H1 (cell line): Measurements from ENCODE around the gene PIGL. TPM values are rescaled to one million over a fixed set of nuclear protein-coding genes. Genes with fewer than 3 reads are reported as not detected.

Experiments used
- CTCF ChIA-PET: fragments of 300-600 bp; sonication (Branson Sonifier 250); formaldehyde crosslinking; loops from one replicate; lab custom pipeline; 2021; ENCODE audit not compliant: partially characterized antibody; lab: Charles Lee
- POLR2A ChIA-PET: fragments of 300-600 bp; sonication (Branson Sonifier 250); formaldehyde crosslinking; loops from one replicate; lab custom pipeline; 2021; ENCODE audit warnings: inconsistent platforms; ENCODE audit not compliant: partially characterized antibody; lab: Charles Lee
- DNase-seq, 2 experiments: peaks; one replicate each; pipeline versions ENCODE4 v3.0.0 to v3.0.0-alpha.2; 2010 to 2022; ENCODE audit warnings: low spot score in 2 of 2, low read depth in 1 of 2, mixed read lengths in 1 of 2
- FAIRE-seq: peaks from 2 replicates; lab custom pipeline; 2011; peaks lifted over from hg19 to GRCh38; lab: Jason Lieb, UNC
- H2AFZ ChIP-seq: 2 replicates; pipeline ENCODE4 v1.8.1; 2012; ENCODE audit warnings: low read length, inconsistent platforms
- H2AK5ac ChIP-seq: 2 replicates; pipeline ENCODE4 v1.6.1; 2013; ENCODE audit warnings: low read depth, low read length
- H2BK120ac ChIP-seq: replicated peaks from 2 replicates; pipeline ENCODE3; 2013; ENCODE audit warnings: low read depth, low read length, inconsistent platforms
- H2BK12ac ChIP-seq: 2 replicates; pipeline ENCODE4 v1.6.1; 2013; ENCODE audit warnings: low read depth, low read length
- H2BK15ac ChIP-seq: 2 replicates; pipeline ENCODE4 v1.6.1; 2013; ENCODE audit warnings: low read length
- H2BK20ac ChIP-seq: 2 replicates; pipeline ENCODE4 v1.6.1; 2013; ENCODE audit warnings: low read length
- H2BK5ac ChIP-seq: 2 replicates; pipeline ENCODE4 v1.6.1; 2013; ENCODE audit warnings: low read depth, low read length
- H3K14ac ChIP-seq: 2 replicates; pipeline ENCODE4 v1.6.1; 2013; ENCODE audit warnings: inconsistent platforms; ENCODE audit not compliant: insufficient read length
- H3K18ac ChIP-seq: 2 replicates; pipeline ENCODE4 v1.6.1; 2013; ENCODE audit warnings: low read length; ENCODE audit errors: extremely low read depth
- H3K23ac ChIP-seq: 2 replicates; pipeline ENCODE4 v1.6.1; 2013; ENCODE audit warnings: inconsistent platforms; ENCODE audit not compliant: insufficient read length
- H3K23me2 ChIP-seq: 2 replicates; pipeline ENCODE4 v1.6.1; 2013; ENCODE audit warnings: low read depth, low read length
- H3K27ac ChIP-seq: 2 replicates; pipeline ENCODE4 v1.6.1; 2011; ENCODE audit warnings: low read depth, low read length, inconsistent platforms
- H3K27me3 ChIP-seq, 4 experiments: replicated peaks in 1 of 4; 1 replicate in 1 of 4; 2 replicates in 3 of 4; pipeline versions ENCODE4 v1.6.1 to v1.8.1; 2011 to 2013; ENCODE audit warnings: low read length in 3 of 4, mild to moderate bottlenecking in 3 of 4, inconsistent platforms in 2 of 4, mixed read lengths in 2 of 4, moderate library complexity in 1 of 4; ENCODE audit not compliant: control insufficient read depth in 3 of 4, insufficient read depth in 3 of 4; ENCODE audit errors: extremely low read depth in 1 of 4
- H3K36me3 ChIP-seq, 4 experiments: 2 replicates each; pipeline versions ENCODE4 v1.6.1 to v1.8.1; 2011 to 2013; ENCODE audit warnings: mild to moderate bottlenecking in 4 of 4, low read length in 3 of 4, moderate library complexity in 2 of 4, control low read depth in 1 of 4, inconsistent platforms in 1 of 4; ENCODE audit not compliant: insufficient read depth in 4 of 4, control insufficient read depth in 2 of 4
- H3K4ac ChIP-seq: replicated peaks from 2 replicates; pipeline ENCODE3; 2013; ENCODE audit warnings: low read length, low read depth, mixed read lengths, inconsistent platforms; ENCODE audit not compliant: insufficient read length
- H3K4me1 ChIP-seq, 4 experiments: replicated peaks in 1 of 4; 1 replicate in 1 of 4; 2 replicates in 3 of 4; pipeline versions ENCODE4 v1.6.1 to v1.8.1; 2011 to 2013; ENCODE audit warnings: low read length in 3 of 4, inconsistent platforms in 2 of 4, mixed read lengths in 1 of 4; ENCODE audit not compliant: insufficient read depth in 4 of 4, control insufficient read depth in 3 of 4
- H3K4me2 ChIP-seq, 2 experiments: 2 replicates each; pipeline versions ENCODE4 v1.6.1 to v1.8.1; 2011 to 2013; ENCODE audit warnings: low read depth in 2 of 2, low read length in 2 of 2, control low read depth in 1 of 2, inconsistent platforms in 1 of 2, mild to moderate bottlenecking in 1 of 2; ENCODE audit not compliant: insufficient read depth in 1 of 2
- H3K4me3 ChIP-seq, 4 experiments: fragments of 200-600, 300-600 bp in 1 of 4; sonication (generic), shearing (Covaris generic), sonication (Bioruptor Twin) in 1 of 4; 2 replicates each; pipeline versions ENCODE4 v1.5.1 to v1.8.1; 2011 to 2016; ENCODE audit warnings: low read length in 4 of 4, low read depth in 3 of 4, control low read depth in 2 of 4, inconsistent platforms in 2 of 4, mild to moderate bottlenecking in 2 of 4, mixed read lengths in 1 of 4, moderate library complexity in 1 of 4; ENCODE audit not compliant: insufficient read depth in 2 of 4; ENCODE audit errors: extremely low read depth in 1 of 4
- H3K56ac ChIP-seq: replicated peaks from 2 replicates; pipeline ENCODE3; 2013; ENCODE audit warnings: low read depth, mild to moderate bottlenecking, mixed read lengths, low read length, inconsistent platforms; ENCODE audit not compliant: insufficient read length
- H3K79me1 ChIP-seq: 2 replicates; pipeline ENCODE4 v1.6.1; 2013; ENCODE audit warnings: low read depth, low read length, control low read depth
- H3K79me2 ChIP-seq, 2 experiments: 2 replicates each; pipeline versions ENCODE4 v1.6.1 to v1.8.1; 2012 to 2013; ENCODE audit warnings: low read length in 2 of 2, mild to moderate bottlenecking in 2 of 2, inconsistent platforms in 1 of 2; ENCODE audit not compliant: insufficient read depth in 2 of 2, control insufficient read depth in 1 of 2
- H3K9ac ChIP-seq, 4 experiments: replicated peaks in 1 of 4; 1 replicate in 1 of 4; 2 replicates in 3 of 4; pipeline versions ENCODE4 v1.6.1 to v1.8.1; 2011 to 2013; ENCODE audit warnings: low read depth in 3 of 4, low read length in 3 of 4, control low read depth in 2 of 4, mild to moderate bottlenecking in 2 of 4, moderate library complexity in 2 of 4, inconsistent platforms in 1 of 4; ENCODE audit errors: extremely low read depth in 1 of 4
- H3K9me3 ChIP-seq, 2 experiments: 2 replicates each; pipeline versions ENCODE4 v1.6.1 to v1.8.1; 2012 to 2013; ENCODE audit warnings: mild to moderate bottlenecking in 2 of 2, moderate library complexity in 2 of 2, control low read depth in 1 of 2, inconsistent platforms in 1 of 2, low read depth in 1 of 2, low read length in 1 of 2, mixed read lengths in 1 of 2; ENCODE audit not compliant: insufficient read depth in 2 of 2
- H4K20me1 ChIP-seq, 2 experiments: replicated peaks in 1 of 2; 2 replicates each; pipeline versions ENCODE3 to v1.8.1; 2011 to 2013; ENCODE audit warnings: inconsistent platforms in 2 of 2, low read length in 2 of 2, mild to moderate bottlenecking in 1 of 2; ENCODE audit not compliant: insufficient read depth in 2 of 2, control insufficient read depth in 1 of 2
- H4K5ac ChIP-seq: 2 replicates; pipeline ENCODE4 v1.6.1; 2013; ENCODE audit warnings: low read length, low read depth, mixed read lengths, inconsistent platforms; ENCODE audit not compliant: insufficient read length
- H4K8ac ChIP-seq: 2 replicates; pipeline ENCODE4 v1.8.0; 2013; ENCODE audit warnings: mild to moderate bottlenecking, moderate library complexity, low read length, inconsistent platforms; ENCODE audit not compliant: insufficient read depth; ENCODE audit errors: extremely low read depth
- H4K91ac ChIP-seq: replicated peaks from 2 replicates; pipeline ENCODE3; 2013; ENCODE audit warnings: low read length, mixed read lengths, inconsistent platforms; ENCODE audit not compliant: insufficient read length
- EP300 ChIP-seq, 2 experiments: IDR thresholded peaks; 1 replicate in 1 of 2; 2 replicates in 1 of 2; pipeline ENCODE4 v1.6.1; 2011 to 2012; ENCODE audit warnings: low read depth in 2 of 2, low read length in 2 of 2, mild to moderate bottlenecking in 2 of 2, borderline replicate concordance in 1 of 2, inconsistent platforms in 1 of 2, moderate library complexity in 1 of 2
- HDAC6 ChIP-seq: IDR thresholded peaks from one replicate; pipeline ENCODE4 v1.7.1; 2012; ENCODE audit warnings: low read depth, mild to moderate bottlenecking, inconsistent platforms, low read length, moderate library complexity
- MAFK ChIP-seq: IDR thresholded peaks from 2 replicates; pipeline ENCODE4 v1.6.1; 2012; ENCODE audit warnings: low read depth, mild to moderate bottlenecking, improper control_type of control experiment, low read length
- NANOG ChIP-seq: IDR thresholded peaks from 2 replicates; pipeline ENCODE4 v1.6.1; 2011; ENCODE audit warnings: low read length, low read depth, mild to moderate bottlenecking, inconsistent platforms; ENCODE audit not compliant: insufficient read depth, poor library complexity, severe bottlenecking
- SP2 ChIP-seq: IDR thresholded peaks from 2 replicates; pipeline ENCODE4 v1.6.1; 2012; ENCODE audit warnings: mild to moderate bottlenecking, low read length, inconsistent platforms
- SP4 ChIP-seq: IDR thresholded peaks from 2 replicates; pipeline ENCODE4 v1.6.1; 2012; ENCODE audit warnings: low read length, inconsistent platforms
- SRF ChIP-seq: IDR thresholded peaks from 2 replicates; pipeline ENCODE4 v1.6.1; 2011; ENCODE audit warnings: mild to moderate bottlenecking, low read depth, low read length, moderate library complexity
- WGBS, 2 experiments: shearing (Covaris generic) in 1 of 2; methylation state at CpG; one replicate each; pipeline versions ENCODE4 v1.1.6 to v1.1.7; 2013 to 2015; ENCODE audit warnings: low lambda C conversion rate in 2 of 2, mixed read lengths in 2 of 2, inconsistent platforms in 1 of 2, low coverage in 1 of 2, missing lambda C conversion rate in 1 of 2; ENCODE audit not compliant: insufficient replicate concordance in 2 of 2, insufficient coverage in 1 of 2, insufficient read length in 1 of 2; ENCODE audit errors: extremely low coverage in 1 of 2, missing lambda C conversion rate in 1 of 2; 5-methylcytosine and 5-hydroxymethylcytosine counted together
- polyA plus RNA-seq, 7 experiments: library from polyadenylated mRNA; depleted of rRNA in 3 of 7; stranded (reverse) in 5 of 7; unstranded in 2 of 7; fragments of >200 nt in 5 of 7; fragments of 200-250 nt in 2 of 7; gene quantifications; 1 replicate in 5 of 7; 2 replicates in 1 of 7; 4 replicates in 1 of 7; pipeline versions ENCODE4 v1.2.1 to v1.2.3, GENCODE V29; 2011 to 2013; ENCODE audit warnings: missing spikeins in 2 of 7, mixed read lengths in 2 of 7
- total RNA-seq: library from RNA; stranded (reverse); fragmentation: NEBNext Ultra II Directional; extraction: Animal tissue kit (Norgen Biotek cat#: 25700); gene quantifications from 2 replicates; pipeline ENCODE4 v1.2.1, GENCODE V29; 2021
- TF ChIP-seq, protein P1 (sequence below): IDR thresholded peaks from 2 replicates; pipeline ENCODE4 v1.6.1; 2011; ENCODE audit warnings: low read length, improper control_type of control experiment
- TF ChIP-seq, protein P2 (sequence below): IDR thresholded peaks from 2 replicates; pipeline ENCODE4 v1.6.1; 2012; ENCODE audit warnings: low read length, inconsistent platforms
- TF ChIP-seq, protein P3 (sequence below): IDR thresholded peaks from 2 replicates; pipeline ENCODE4 v1.6.1; 2011; ENCODE audit warnings: low read depth, mild to moderate bottlenecking, low read length; ENCODE audit not compliant: insufficient read depth

Gene PIGL
- total and polyA plus RNA-seq, 2 of the 8 experiments (the other 6 are each of a cell fraction or from before 2014, with no cell fraction given) = 28.4 to 30.8 TPM

DNA sequence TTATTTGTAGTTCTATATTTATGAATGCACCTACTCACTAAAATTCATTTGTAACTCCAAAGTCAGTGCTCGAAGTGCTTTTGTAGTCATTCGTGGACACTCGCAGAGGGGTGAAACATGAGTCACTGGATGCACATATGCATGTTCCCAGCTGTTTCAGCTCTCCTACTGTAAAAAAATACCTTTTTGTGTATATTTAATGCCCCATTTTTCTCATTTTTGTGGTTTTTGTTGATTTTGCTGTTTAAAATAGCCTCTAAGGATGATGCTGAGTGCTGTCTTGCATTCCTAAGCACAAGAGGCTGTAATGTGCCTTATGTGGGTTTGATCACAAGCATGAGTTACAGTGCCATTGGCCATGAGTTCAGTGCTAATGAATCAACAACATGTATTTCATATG, 105.6 kb downstream of the PIGL start:
- no peak overlapping the region for H3K14ac ChIP-seq
- H3K79me2 ChIP-seq = no peaks in the 10 kb centered on the region
- H2AK5ac ChIP-seq = no peak overlapping the region
- H4K91ac ChIP-seq = no peak overlapping the region
- no peak overlapping the region for H4K5ac ChIP-seq
- H3K27ac ChIP-seq = no peak overlapping the region
- no peak overlapping the region for H3K4ac ChIP-seq
- no peaks in the 10 kb centered on the region for H3K79me1 ChIP-seq
- H3K27me3 ChIP-seq = no peaks in the 10 kb centered on the region
- H3K36me3 ChIP-seq = peaks cover 0 to 9% (median 1%) of the 10 kb centered on the region in 4 experiments; a peak in 5 of 8 replicates
- WGBS, 2 experiments = 96% methylated on average over 3 of the region's 3 CpGs; no CpG with 5 or more reads in 1 of the 2 experiments
- no peak overlapping the region for H3K23ac ChIP-seq
- H2BK5ac ChIP-seq = no peak overlapping the region
- POLR2A ChIA-PET = no interaction called here
- peaks cover 0 to 2% of the 10 kb centered on the region in 2 experiments for H4K20me1 ChIP-seq
- no peak overlapping the region for H2AFZ ChIP-seq
- no peaks in the 10 kb centered on the region for H3K9me3 ChIP-seq
- H2BK15ac ChIP-seq = no peak overlapping the region
- H2BK120ac ChIP-seq = no peak overlapping the region
- H3K4me1 ChIP-seq = peaks cover 0 to 2% (median 0%) of the 10 kb centered on the region in 4 experiments; a peak in 1 of 7 replicates
- H2BK12ac ChIP-seq = no peak overlapping the region
- FAIRE-seq = no peak
- H3K4me3 ChIP-seq = no peak overlapping the region
- CTCF ChIA-PET = no interaction called here
- DNase-seq = no peak
- H3K9ac ChIP-seq = no peak overlapping the region
- no peak overlapping the region for H3K18ac ChIP-seq
- no peak overlapping the region for H2BK20ac ChIP-seq
- TF ChIP-seq MAFK = no peak
- TF ChIP-seq HDAC6 = no peak
- no peak for TF ChIP-seq SRF
- no peak for TF ChIP-seq EP300 (IDR thresholded peaks at IDR 0.05; ENCODE audit: borderline replicate concordance in 1 of 2, low read depth in 2 of 2, low read length in 2 of 2)
- TF ChIP-seq, protein P1, sequence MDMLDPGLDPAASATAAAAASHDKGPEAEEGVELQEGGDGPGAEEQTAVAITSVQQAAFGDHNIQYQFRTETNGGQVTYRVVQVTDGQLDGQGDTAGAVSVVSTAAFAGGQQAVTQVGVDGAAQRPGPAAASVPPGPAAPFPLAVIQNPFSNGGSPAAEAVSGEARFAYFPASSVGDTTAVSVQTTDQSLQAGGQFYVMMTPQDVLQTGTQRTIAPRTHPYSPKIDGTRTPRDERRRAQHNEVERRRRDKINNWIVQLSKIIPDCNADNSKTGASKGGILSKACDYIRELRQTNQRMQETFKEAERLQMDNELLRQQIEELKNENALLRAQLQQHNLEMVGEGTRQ = no peak
- TF ChIP-seq SP4 = no peak
- TF ChIP-seq SP2 = no peak
- TF ChIP-seq, protein P2, sequence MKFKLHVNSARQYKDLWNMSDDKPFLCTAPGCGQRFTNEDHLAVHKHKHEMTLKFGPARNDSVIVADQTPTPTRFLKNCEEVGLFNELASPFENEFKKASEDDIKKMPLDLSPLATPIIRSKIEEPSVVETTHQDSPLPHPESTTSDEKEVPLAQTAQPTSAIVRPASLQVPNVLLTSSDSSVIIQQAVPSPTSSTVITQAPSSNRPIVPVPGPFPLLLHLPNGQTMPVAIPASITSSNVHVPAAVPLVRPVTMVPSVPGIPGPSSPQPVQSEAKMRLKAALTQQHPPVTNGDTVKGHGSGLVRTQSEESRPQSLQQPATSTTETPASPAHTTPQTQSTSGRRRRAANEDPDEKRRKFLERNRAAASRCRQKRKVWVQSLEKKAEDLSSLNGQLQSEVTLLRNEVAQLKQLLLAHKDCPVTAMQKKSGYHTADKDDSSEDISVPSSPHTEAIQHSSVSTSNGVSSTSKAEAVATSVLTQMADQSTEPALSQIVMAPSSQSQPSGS = no peak
- TF ChIP-seq, protein P3, sequence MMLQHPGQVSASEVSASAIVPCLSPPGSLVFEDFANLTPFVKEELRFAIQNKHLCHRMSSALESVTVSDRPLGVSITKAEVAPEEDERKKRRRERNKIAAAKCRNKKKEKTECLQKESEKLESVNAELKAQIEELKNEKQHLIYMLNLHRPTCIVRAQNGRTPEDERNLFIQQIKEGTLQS = no peak
- TF ChIP-seq NANOG = no peak
- H3K4me2 ChIP-seq = no peak overlapping the region
- H4K8ac ChIP-seq = no peak overlapping the region
- H3K23me2 ChIP-seq = no peaks in the 10 kb centered on the region; the same call in 1 of the 2 replicates
- H3K56ac ChIP-seq = no peak overlapping the region
